Spleen (tissue), 11 donors: ENCODE data around the gene SMIM29. TPM values are rescaled to one million over a fixed set of nuclear protein-coding genes. Genes with fewer than 3 reads are reported as not detected.

ENCODE experiments used
- DNase-seq: peaks from one replicate; pipeline ENCODE4 v3.0.0-alpha.2; 2020
- H3K27ac ChIP-seq, 8 donors: fragments of 200-600 bp; sonication (generic) in 7 of 8; 1 replicate in 4 of 8; 2 replicates in 4 of 8; pipeline versions ENCODE4 v1.5.0 to v1.8.0; 2016 to 2021; ENCODE audit warnings: inconsistent platforms in 4 of 8, mild to moderate bottlenecking in 4 of 8, moderate library complexity in 1 of 8
- H3K27me3 ChIP-seq, 7 donors: fragments of 200-600 bp; sonication (generic) in 6 of 7; replicated peaks in 1 of 7; 1 replicate in 4 of 7; 2 replicates in 3 of 7; pipeline versions ENCODE4 v1.5.0 to v1.8.0; 2016 to 2021; ENCODE audit warnings: inconsistent platforms in 3 of 7, mild to moderate bottlenecking in 1 of 7
- H3K36me3 ChIP-seq, 6 donors: fragments of 200-600 bp; sonication (generic) in 5 of 6; 1 replicate in 4 of 6; 2 replicates in 2 of 6; pipeline versions ENCODE4 v1.5.0 to v1.8.0; 2016 to 2021; ENCODE audit warnings: inconsistent platforms in 2 of 6
- H3K4me1 ChIP-seq, 6 donors: fragments of 200-600 bp; sonication (generic) in 5 of 6; 1 replicate in 3 of 6; 2 replicates in 3 of 6; pipeline versions ENCODE4 v1.5.0 to v1.8.0; 2016 to 2021; ENCODE audit warnings: inconsistent platforms in 3 of 6
- H3K4me3 ChIP-seq, 8 donors: fragments of 200-600 bp; sonication (generic) in 7 of 8; 1 replicate in 4 of 8; 2 replicates in 4 of 8; pipeline versions ENCODE4 v1.5.0 to v1.8.0; 2016 to 2021; ENCODE audit warnings: inconsistent platforms in 4 of 8, mild to moderate bottlenecking in 4 of 8, moderate library complexity in 2 of 8
- H3K9me3 ChIP-seq, 8 donors: fragments of 200-600 bp; sonication (generic) in 7 of 8; 1 replicate in 4 of 8; 2 replicates in 4 of 8; pipeline versions ENCODE4 v1.5.0 to v1.8.0; 2016 to 2021; ENCODE audit warnings: inconsistent platforms in 4 of 8
- CTCF ChIP-seq, 11 experiments: fragments of 200-600 bp in 7 of 11; fragments of 450-650 bp in 4 of 11; sonication (generic) in 4 of 11; IDR thresholded peaks in 8 of 11; conservative IDR thresholded peaks in 3 of 11; 1 replicate in 7 of 11; 2 replicates in 4 of 11; pipeline versions ENCODE4 v1.4.0 to v1.8.0; 2016 to 2021; ENCODE audit warnings: antibody characterized with exemption in 11 of 11, inconsistent platforms in 4 of 11, mild to moderate bottlenecking in 1 of 11
- POLR2A ChIP-seq, 3 donors: fragments of 450-650 bp; IDR thresholded peaks; one replicate each; pipeline ENCODE4 v1.5.1; 2017; ENCODE audit warnings: antibody characterized with exemption in 3 of 3, mild to moderate bottlenecking in 1 of 3
- POLR2AphosphoS5 ChIP-seq, 3 donors: sonication (generic); formaldehyde crosslinking; IDR thresholded peaks; one replicate each; pipeline ENCODE4 v1.5.1; 2017; ENCODE audit warnings: antibody characterized with exemption in 3 of 3
- WGBS, 5 donors: extraction: QIAGEN DNeasy Blood & Tissue Kit in 3 of 5; methylation state at CpG; one replicate each; pipeline versions ENCODE4 v1.1.5 to v1.1.7; 2013 to 2018; 5-methylcytosine and 5-hydroxymethylcytosine counted together
- intact Hi-C: fragments of 100-400 bp; cut with DNase I; formaldehyde crosslinking; loops from one replicate; pipeline ENCODE4 v1.15.0; 2023; ENCODE audit warnings: low total_unique reads
- polyA plus RNA-seq, 3 donors: library from polyadenylated mRNA; stranded (reverse); fragments of 200-250 nt; gene quantifications; one replicate each; pipeline ENCODE4 v1.2.1, GENCODE V29; 2013
- total RNA-seq, 7 donors: library from RNA; depleted of rRNA in 3 of 7; stranded (reverse); fragments of >200 nt in 3 of 7; fragmentation: NEBNext Ultra II Directional in 4 of 7; extraction: Animal tissue kit (Norgen Biotek cat#: 25700) in 4 of 7; gene quantifications; one replicate each; pipeline versions ENCODE4 v1.1.0 to v1.2.1, GENCODE V29; 2016 to 2021
- donor health status: healthy with polysubstance abuse.
- donor health status: DM: no; HTN: no; CAD: no; lungs with moderate emphysema.
- donor health status: DM: no; HTN: no; CAD: no.
- donor health status: Bipolar disorder and iron deficiency.
- donor health status: healthy.
- donor health status: DM: no; HTN: no; CAD: no.
- donor health status: DM: yes; HTN: yes; CAD: no.

The SMIM29 gene
- total and polyA plus RNA-seq, 10 donors = 24.7 to 73.7 (median 36.4) TPM

- Histone ChIP-seq H3K27me3 (no peaks in the 10 kb centered on the region), H3K4me3 (peak overlapping the region; percentile 48 to 87 (median 68)), H3K9me3 (no peaks in the 10 kb centered on the region), H3K27ac (peak overlapping the region; percentile 62 to 97 (median 86)), H3K36me3 (peaks cover 0 to 30% (median 23%) of the 10 kb centered on the region in 6 donors), H3K4me1 (peaks cover 8 to 60% (median 33%) of the 10 kb centered on the region in 6 donors)
- TF ChIP-seq POLR2AphosphoS5 (IDR thresholded peaks at IDR 0.05) (peak; percentile 37 to 77 (median 58)), CTCF (IDR thresholded peaks at IDR 0.05 in 8 of 11, conservative IDR thresholded peaks at IDR 0.05 in 3 of 11) (peak in 10 of 11 experiments; percentile 8 to 63 (median 40)), POLR2A (IDR thresholded peaks at IDR 0.05) (no peak)
- intact Hi-C loops = no loop called here
- DNase-seq = peak; percentile 93
- 2 to 6% (median 3%) methylated on average over 46 to 64 of the region's 64 CpGs for WGBS, 5 donors
These were observed 10.9 kb downstream of the SMIM29 start for GRCh38 chr6:34237722-34238584.

GRCh38 chr6:34237316-34237721 lies 11.5 kb downstream of the SMIM29 start:
- TF ChIP-seq POLR2A (IDR thresholded peaks at IDR 0.05) (no peak), CTCF (IDR thresholded peaks at IDR 0.05 in 8 of 11, conservative IDR thresholded peaks at IDR 0.05 in 3 of 11) (no peak), POLR2AphosphoS5 (IDR thresholded peaks at IDR 0.05) (no peak)
- H3K9me3 ChIP-seq = no peaks in the 10 kb centered on the region
- H3K4me1 ChIP-seq = peaks cover 8 to 54% (median 32%) of the 10 kb centered on the region in 6 donors
- intact Hi-C loops = no loop called here
- H3K27me3 ChIP-seq = no peaks in the 10 kb centered on the region
- H3K27ac ChIP-seq = peak overlapping the region; percentile 62 to 97 (median 95)
- no peak for DNase-seq
- 0 to 1% (median 1%) methylated on average over 3 to 78 of the region's 78 CpGs for WGBS, 5 donors
- H3K36me3 ChIP-seq = peaks cover 0 to 24% (median 17%) of the 10 kb centered on the region in 6 donors
- peak overlapping the region; percentile 48 to 87 (median 68) for H3K4me3 ChIP-seq

GRCh38 chr6:34236443-34237315 lies 12.1 kb downstream of the SMIM29 start, which contains the start of gene HMGA1:
Gene HMGA1 (plus strand): TSS chr6:34236873. CDS start chr6:34240781, 3,908 bp downstream.
- H3K27me3 ChIP-seq = no peaks in the 10 kb centered on the region
- peak within 1 kb of the TSS; percentile 63 to 87 (median 68) for H3K4me3 ChIP-seq
- no peaks in the 10 kb centered on the region for H3K9me3 ChIP-seq
- peaks cover 8 to 53% (median 32%) of the 10 kb centered on the region in 6 donors for H3K4me1 ChIP-seq
- peaks cover 0 to 17% (median 11%) of the 10 kb centered on the region in 6 donors for H3K36me3 ChIP-seq
- intact Hi-C loops = no loop called here
- TF ChIP-seq POLR2A (IDR thresholded peaks at IDR 0.05) = peak; percentile 90 to 95 (median 94)
- peak in 2 of 11 experiments; percentile 21 to 26 for TF ChIP-seq CTCF (IDR thresholded peaks at IDR 0.05 in 8 of 11, conservative IDR thresholded peaks at IDR 0.05 in 3 of 11)
- TF ChIP-seq POLR2AphosphoS5 (IDR thresholded peaks at IDR 0.05) = peak; percentile 98 to 99 (median 99)
- DNase-seq = peak; percentile 98
- peak within 1 kb of the TSS; percentile 89 to 97 (median 95) for H3K27ac ChIP-seq
- WGBS, 5 donors = 0 to 2% (median 1%) methylated on average over 41 to 91 of the region's 91 CpGs
